Suprapubic skin (tissue), 4 donors: ENCODE results near the gene BARX1.

Experiments
- EP300 ChIP-seq: sonication (generic); formaldehyde crosslinking; IDR thresholded peaks from one replicate; pipeline ENCODE4 v1.6.1; 2017; ENCODE audit warnings: antibody characterized with exemption
- POLR2A ChIP-seq, 2 donors: fragments of 450-650 bp; IDR thresholded peaks; one replicate each; pipeline ENCODE4 v1.6.1; 2017; ENCODE audit warnings: antibody characterized with exemption in 2 of 2, mild to moderate bottlenecking in 2 of 2, moderate library complexity in 2 of 2
- POLR2AphosphoS5 ChIP-seq, 3 donors: sonication (generic); formaldehyde crosslinking; IDR thresholded peaks; one replicate each; pipeline ENCODE4 v1.6.1; 2017; ENCODE audit warnings: antibody characterized with exemption in 3 of 3
- TF ChIP-seq, protein P1 (sequence below), 2 donors: fragments of 200-600 bp in 1 of 2; fragments of 450-650 bp in 1 of 2; sonication (generic) in 1 of 2; IDR thresholded peaks; one replicate each; pipeline ENCODE4 v1.5.1; 2016 to 2019; ENCODE audit warnings: antibody characterized with exemption in 2 of 2, mild to moderate bottlenecking in 1 of 2, moderate library complexity in 1 of 2

DNA sequence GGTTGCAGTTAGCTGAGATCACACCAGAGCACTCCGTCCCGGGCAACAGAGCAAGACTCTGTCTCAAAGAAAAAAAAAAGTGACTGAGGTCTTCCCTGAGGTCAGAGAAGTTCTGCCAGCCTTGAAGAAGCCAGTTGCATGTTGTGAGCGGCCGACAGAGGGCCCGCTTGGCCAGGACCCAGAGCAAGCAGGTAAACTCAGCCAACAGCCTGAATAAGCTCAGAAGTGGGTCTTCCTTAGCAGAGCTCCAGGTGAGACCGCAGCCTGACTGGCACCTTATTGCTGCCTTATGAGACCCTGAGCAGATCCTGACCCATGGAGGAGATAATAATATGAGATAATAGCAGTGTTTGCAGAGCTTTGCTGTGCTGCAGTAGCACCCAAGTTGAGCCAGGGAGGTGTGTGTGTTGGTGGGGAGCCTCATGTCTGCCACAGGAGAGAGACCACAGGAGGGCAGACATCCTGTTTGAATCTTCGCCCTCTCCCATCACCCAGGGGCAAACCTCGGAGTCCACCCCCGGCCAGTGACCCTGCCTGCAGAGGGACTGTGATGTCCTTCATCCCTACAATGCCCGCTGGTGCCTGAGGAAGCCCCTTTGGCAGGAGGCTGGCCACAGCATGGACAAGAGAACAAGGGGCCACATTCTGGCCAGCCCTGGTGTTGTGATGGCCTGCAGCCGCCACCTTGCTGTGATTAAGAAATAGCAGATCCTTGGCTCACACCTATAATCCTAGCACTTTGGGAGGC lies 10.8 kb upstream of the BARX1 start:
- TF ChIP-seq POLR2A (IDR thresholded peaks at IDR 0.05) (no peak), POLR2AphosphoS5 (IDR thresholded peaks at IDR 0.05) (no peak), EP300 (no peak)
- TF ChIP-seq, protein P1, sequence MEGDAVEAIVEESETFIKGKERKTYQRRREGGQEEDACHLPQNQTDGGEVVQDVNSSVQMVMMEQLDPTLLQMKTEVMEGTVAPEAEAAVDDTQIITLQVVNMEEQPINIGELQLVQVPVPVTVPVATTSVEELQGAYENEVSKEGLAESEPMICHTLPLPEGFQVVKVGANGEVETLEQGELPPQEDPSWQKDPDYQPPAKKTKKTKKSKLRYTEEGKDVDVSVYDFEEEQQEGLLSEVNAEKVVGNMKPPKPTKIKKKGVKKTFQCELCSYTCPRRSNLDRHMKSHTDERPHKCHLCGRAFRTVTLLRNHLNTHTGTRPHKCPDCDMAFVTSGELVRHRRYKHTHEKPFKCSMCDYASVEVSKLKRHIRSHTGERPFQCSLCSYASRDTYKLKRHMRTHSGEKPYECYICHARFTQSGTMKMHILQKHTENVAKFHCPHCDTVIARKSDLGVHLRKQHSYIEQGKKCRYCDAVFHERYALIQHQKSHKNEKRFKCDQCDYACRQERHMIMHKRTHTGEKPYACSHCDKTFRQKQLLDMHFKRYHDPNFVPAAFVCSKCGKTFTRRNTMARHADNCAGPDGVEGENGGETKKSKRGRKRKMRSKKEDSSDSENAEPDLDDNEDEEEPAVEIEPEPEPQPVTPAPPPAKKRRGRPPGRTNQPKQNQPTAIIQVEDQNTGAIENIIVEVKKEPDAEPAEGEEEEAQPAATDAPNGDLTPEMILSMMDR (IDR thresholded peaks at IDR 0.05): no peak
